Measurements from ENCODE around the gene GLRX.

DNA sequence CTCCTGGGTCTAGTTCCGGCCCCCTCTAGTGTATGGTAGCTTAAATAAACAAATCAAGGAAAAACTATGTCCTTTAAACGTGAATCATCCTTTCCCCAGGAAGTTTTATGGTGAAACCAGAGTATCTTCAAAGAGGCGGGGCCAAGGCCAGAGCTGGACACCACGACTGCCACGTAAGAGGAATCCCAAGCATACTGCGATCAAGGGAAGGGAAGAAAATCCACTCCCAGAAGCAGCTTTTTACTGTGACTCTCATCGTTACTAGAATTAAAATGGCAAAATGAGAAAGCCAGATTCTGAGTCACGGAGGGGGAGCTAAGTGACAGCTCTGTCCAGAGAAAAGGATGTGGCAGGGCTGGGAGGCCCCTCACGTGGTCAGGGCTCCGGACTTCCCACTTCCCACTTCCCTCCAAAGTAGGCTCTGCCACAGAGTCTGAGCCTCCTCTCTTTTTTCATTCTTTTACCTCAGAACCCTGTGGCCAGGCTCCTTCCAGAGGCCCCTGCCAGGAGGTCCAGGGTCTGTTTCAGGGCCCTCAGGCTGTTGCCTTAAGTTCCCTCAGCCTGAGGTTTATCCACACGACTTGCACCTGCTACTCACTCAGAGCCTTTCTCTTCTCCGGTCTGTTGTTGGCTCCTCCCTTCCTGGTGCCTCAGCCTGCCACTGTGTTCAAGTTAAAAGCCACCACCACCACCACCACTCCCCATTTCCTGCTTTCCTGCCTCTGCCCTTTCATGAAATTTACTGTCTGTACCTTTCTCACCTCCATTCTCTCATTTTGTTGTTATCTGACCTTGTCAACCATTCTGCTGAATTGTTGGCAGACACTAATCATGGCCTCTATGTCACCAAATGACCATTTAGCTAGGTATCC is 1.4 kb upstream of the GLRX start:
- TF ChIP-seq, protein P1, sequence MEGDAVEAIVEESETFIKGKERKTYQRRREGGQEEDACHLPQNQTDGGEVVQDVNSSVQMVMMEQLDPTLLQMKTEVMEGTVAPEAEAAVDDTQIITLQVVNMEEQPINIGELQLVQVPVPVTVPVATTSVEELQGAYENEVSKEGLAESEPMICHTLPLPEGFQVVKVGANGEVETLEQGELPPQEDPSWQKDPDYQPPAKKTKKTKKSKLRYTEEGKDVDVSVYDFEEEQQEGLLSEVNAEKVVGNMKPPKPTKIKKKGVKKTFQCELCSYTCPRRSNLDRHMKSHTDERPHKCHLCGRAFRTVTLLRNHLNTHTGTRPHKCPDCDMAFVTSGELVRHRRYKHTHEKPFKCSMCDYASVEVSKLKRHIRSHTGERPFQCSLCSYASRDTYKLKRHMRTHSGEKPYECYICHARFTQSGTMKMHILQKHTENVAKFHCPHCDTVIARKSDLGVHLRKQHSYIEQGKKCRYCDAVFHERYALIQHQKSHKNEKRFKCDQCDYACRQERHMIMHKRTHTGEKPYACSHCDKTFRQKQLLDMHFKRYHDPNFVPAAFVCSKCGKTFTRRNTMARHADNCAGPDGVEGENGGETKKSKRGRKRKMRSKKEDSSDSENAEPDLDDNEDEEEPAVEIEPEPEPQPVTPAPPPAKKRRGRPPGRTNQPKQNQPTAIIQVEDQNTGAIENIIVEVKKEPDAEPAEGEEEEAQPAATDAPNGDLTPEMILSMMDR (IDR thresholded peaks at IDR 0.05) = no peak
- TF ChIP-seq POLR2AphosphoS5 (IDR thresholded peaks at IDR 0.05) = peak; percentile 38 to 69

All from esophagus muscularis mucosa (tissue), 3 donors.